ENCODE results near the gene RPL19. TPM values are rescaled to one million over a fixed set of nuclear protein-coding genes. Genes with fewer than 3 reads are reported as not detected.

Gene RPL19
- total RNA-seq, 2 experiments from 2014 or later, result 3,132 to 4,395 TPM

- H3K27ac ChIP-seq (ENCODE audit: low read depth, low read length, poor library complexity, severe bottlenecking), result no peak overlapping the region
- no peak overlapping the region for H3K4me2 ChIP-seq (ENCODE audit: low read length)
- BruUV-seq (replicated peaks), result no TSS peak
- DNase-seq (ENCODE audit: low spot score), result no peak
- intact Hi-C loops (cut with micrococcal nuclease; ENCODE audit: unreplicated experiment), result no loop called here
- no peak for TF ChIP-seq EZH2phosphoT487 (IDR thresholded peaks at IDR 0.05; ENCODE audit: borderline replicate concordance, low read depth, low read length)
- TF ChIP-seq, protein P1, sequence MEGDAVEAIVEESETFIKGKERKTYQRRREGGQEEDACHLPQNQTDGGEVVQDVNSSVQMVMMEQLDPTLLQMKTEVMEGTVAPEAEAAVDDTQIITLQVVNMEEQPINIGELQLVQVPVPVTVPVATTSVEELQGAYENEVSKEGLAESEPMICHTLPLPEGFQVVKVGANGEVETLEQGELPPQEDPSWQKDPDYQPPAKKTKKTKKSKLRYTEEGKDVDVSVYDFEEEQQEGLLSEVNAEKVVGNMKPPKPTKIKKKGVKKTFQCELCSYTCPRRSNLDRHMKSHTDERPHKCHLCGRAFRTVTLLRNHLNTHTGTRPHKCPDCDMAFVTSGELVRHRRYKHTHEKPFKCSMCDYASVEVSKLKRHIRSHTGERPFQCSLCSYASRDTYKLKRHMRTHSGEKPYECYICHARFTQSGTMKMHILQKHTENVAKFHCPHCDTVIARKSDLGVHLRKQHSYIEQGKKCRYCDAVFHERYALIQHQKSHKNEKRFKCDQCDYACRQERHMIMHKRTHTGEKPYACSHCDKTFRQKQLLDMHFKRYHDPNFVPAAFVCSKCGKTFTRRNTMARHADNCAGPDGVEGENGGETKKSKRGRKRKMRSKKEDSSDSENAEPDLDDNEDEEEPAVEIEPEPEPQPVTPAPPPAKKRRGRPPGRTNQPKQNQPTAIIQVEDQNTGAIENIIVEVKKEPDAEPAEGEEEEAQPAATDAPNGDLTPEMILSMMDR (conservative IDR thresholded peaks at IDR 0.05; ENCODE audit: low read length), result no peak
- POLR2A ChIA-PET, result interaction anchor here (1.4 kb wide), 1 partner anchor 18 kb away, joined by 6 read pairs; no protein-coding TSS in a partner anchor
- H3K4me1 ChIP-seq (ENCODE audit: insufficient read depth, low read length, poor library complexity, severe bottlenecking), result no peaks in the 10 kb centered on the region
- H2AFZ ChIP-seq (ENCODE audit: low read length), result no peak overlapping the region
- H3K9me3 ChIP-seq (ENCODE audit: low read length), result no peaks in the 10 kb centered on the region
- H3K4me3 ChIP-seq (ENCODE audit: low read depth, low read length, poor library complexity, severe bottlenecking), result no peak overlapping the region
- CTCF ChIA-PET (ENCODE audit: unreplicated experiment), result interaction anchor here (0.6 kb wide), 1 partner anchor 44 kb away, joined by 3 read pairs; no protein-coding TSS in a partner anchor
- no peaks in the 10 kb centered on the region for H3K79me2 ChIP-seq (ENCODE audit: insufficient read depth, low read depth, low read length)
- no peaks in the 10 kb centered on the region for H4K20me1 ChIP-seq (ENCODE audit: insufficient read depth, low read length)
- no peaks in the 10 kb centered on the region for H3K36me3 ChIP-seq (ENCODE audit: insufficient read depth, low read length)
- no peaks in the 10 kb centered on the region for H3K9me2 ChIP-seq (ENCODE audit: insufficient read depth, low read length)
Measured at GRCh38 chr17:39252788-39253460, 52.8 kb downstream of the RPL19 start.

Other genes with a start within 250 kb of the RPL19 start
- not detected in 2 replicates for gene FBXO47, start 232.9 kb upstream of the RPL19 start, total RNA-seq (2014; rRNA removed; shearing (Covaris generic))
- 0.13 and 0.15 TPM in 2 replicates for gene FBXO47, start 232.9 kb upstream of the RPL19 start, total RNA-seq (2022)
- gene PLXDC1, start 48.6 kb upstream of the RPL19 start, total RNA-seq (2014; rRNA removed; shearing (Covaris generic)), result 0.13 and 0.41 TPM in 2 replicates
- 0.67 TPM in 1 of 2 replicates, not detected in the other for gene PLXDC1, start 48.6 kb upstream of the RPL19 start, total RNA-seq (2022)
- 0.16 and 2.4 TPM in 2 replicates for gene ARL5C, start 34.1 kb upstream of the RPL19 start, total RNA-seq (2014; rRNA removed; shearing (Covaris generic))
- 0.65 and 0.68 TPM in 2 replicates for gene ARL5C, start 34.1 kb upstream of the RPL19 start, total RNA-seq (2022)
- 17.9 and 23.7 TPM in 2 replicates for gene CACNB1, start 2.6 kb upstream of the RPL19 start, total RNA-seq (2014; rRNA removed; shearing (Covaris generic))
- gene CACNB1, start 2.6 kb upstream of the RPL19 start, total RNA-seq (2022), result 30.9 and 35.5 TPM in 2 replicates
- 0.03 TPM in 1 of 2 replicates, not detected in the other for gene STAC2, start 25.7 kb downstream of the RPL19 start, total RNA-seq (2014; rRNA removed; shearing (Covaris generic))
- not detected in 2 replicates for gene STAC2, start 25.7 kb downstream of the RPL19 start, total RNA-seq (2022)
- 2.1 and 2.2 TPM in 2 replicates for gene FBXL20, start 201.3 kb downstream of the RPL19 start, total RNA-seq (2014; rRNA removed; shearing (Covaris generic))
- 12.2 and 12.3 TPM in 2 replicates for gene FBXL20, start 201.3 kb downstream of the RPL19 start, total RNA-seq (2022)